Astrocyte of the cerebellum (primary cell): ENCODE results near the gene HTR4.

Source experiments
- DNase-seq: peaks from one replicate; pipeline ENCODE4 v3.0.0-alpha.2; 2011; ENCODE audit warnings: low read depth
- H3K4me3 ChIP-seq: 2 replicates; pipeline ENCODE4 v1.5.1; 2011; ENCODE audit warnings: mild to moderate bottlenecking, low read depth, low read length, moderate library complexity
- CTCF ChIP-seq: IDR thresholded peaks from 2 replicates; pipeline ENCODE4 v1.5.1; 2012; ENCODE audit warnings: low read length, low read depth, moderate library complexity, mild to moderate bottlenecking; ENCODE audit errors: missing control alignments
- in situ Hi-C: cut with HindIII; loops from 2 replicates; pipeline ENCODE4 v1.10.0; 2017; ENCODE audit warnings: low sequenced_read_pairs

The HTR4 gene

GRCh38 chr5:148632255-148633066 lies 21.9 kb downstream of the HTR4 start:
- DNase-seq, result no peak
- H3K4me3 ChIP-seq, result no peak overlapping the region
- in situ Hi-C loops, result no loop called here
- TF ChIP-seq CTCF, result no peak

- no peak for DNase-seq
- H3K4me3 ChIP-seq, result no peak overlapping the region
- no peak for TF ChIP-seq CTCF
- in situ Hi-C loops, result no loop called here
Observed at GRCh38 chr5:148626986-148627385, 27.3 kb downstream of the HTR4 start.

- no peak for TF ChIP-seq CTCF
Observed at GRCh38 chr5:148626081-148626613, 28.2 kb downstream of the HTR4 start.

GRCh38 chr5:148625250-148625649 lies 29.1 kb downstream of the HTR4 start:
- H3K4me3 ChIP-seq, result no peak overlapping the region
- in situ Hi-C loops, result no loop called here
- TF ChIP-seq CTCF, result no peak
- DNase-seq, result no peak

More at GRCh38 chr5:148626081-148626613, 28.2 kb downstream of the HTR4 start:
- DNase-seq, result no peak
- in situ Hi-C loops, result no loop called here
- H3K4me3 ChIP-seq, result no peak overlapping the region

- no peak for DNase-seq
- in situ Hi-C loops, result no loop called here
- TF ChIP-seq CTCF, result no peak
- no peak overlapping the region for H3K4me3 ChIP-seq
Observed at GRCh38 chr5:148623741-148624140, 30.6 kb downstream of the HTR4 start.

GRCh38 chr5:148623101-148623500 lies 31.2 kb downstream of the HTR4 start:
- TF ChIP-seq CTCF, result no peak
- in situ Hi-C loops, result no loop called here
- DNase-seq, result no peak

More at GRCh38 chr5:148623101-148623500, 31.2 kb downstream of the HTR4 start:
- H3K4me3 ChIP-seq, result no peak overlapping the region
